GM23338 (cell line): ENCODE results near the gene ZNHIT1. TPM values are rescaled to one million over a fixed set of nuclear protein-coding genes. Genes with fewer than 3 reads are reported as not detected.

Source experiments
- ATAC-seq: fragments of 200-7000 bp; cut with Tn5 transposase; 3 replicates; pipeline ENCODE4 v1.9.1; 2020
- DNase-seq: peaks from one replicate; pipeline ENCODE4 v3.0.0-alpha.2; 2015; ENCODE audit warnings: low spot score
- H2AFZ ChIP-seq: fragments of 200-600 bp; sonication (generic); 2 replicates; pipeline ENCODE4 v1.8.0; 2016; ENCODE audit warnings: antibody characterized with exemption, mild to moderate bottlenecking, moderate library complexity
- H3F3A ChIP-seq: fragments of 200-600 bp; sonication (generic); replicated peaks from 2 replicates; pipeline ENCODE4 v1.8.0; 2017; ENCODE audit warnings: antibody characterized with exemption, mixed run types, low read depth
- H3K27ac ChIP-seq: fragments of 200-600 bp; sonication (generic); 2 replicates; pipeline ENCODE4 v1.6.1; 2016; ENCODE audit warnings: low read depth
- H3K27me3 ChIP-seq: fragments of 200-600 bp; sonication (generic); 2 replicates; pipeline ENCODE4 v1.8.0; 2016; ENCODE audit warnings: mild to moderate bottlenecking, mixed run types, moderate library complexity; ENCODE audit not compliant: insufficient read depth
- H3K36me3 ChIP-seq: fragments of 200-600 bp; sonication (generic); 2 replicates; pipeline ENCODE4 v1.8.0; 2016; ENCODE audit warnings: mild to moderate bottlenecking; ENCODE audit not compliant: insufficient read depth
- H3K4me1 ChIP-seq: fragments of 200-600 bp; sonication (generic); 2 replicates; pipeline ENCODE4 v1.8.0; 2016; ENCODE audit warnings: mild to moderate bottlenecking, moderate library complexity; ENCODE audit not compliant: insufficient read depth
- H3K4me2 ChIP-seq: fragments of 200-600 bp; sonication (generic); 2 replicates; pipeline ENCODE4 v1.7.1; 2017; ENCODE audit warnings: mixed run types
- H3K4me3 ChIP-seq: fragments of 200-600 bp; sonication (generic); 2 replicates; pipeline ENCODE4 v1.6.1; 2016; ENCODE audit warnings: mixed run types
- H3K79me2 ChIP-seq: fragments of 200-600 bp; sonication (generic); replicated peaks from 2 replicates; pipeline ENCODE4 v1.8.0; 2017; ENCODE audit warnings: mild to moderate bottlenecking; ENCODE audit not compliant: insufficient read depth
- H3K9me2 ChIP-seq: fragments of 200-600 bp; sonication (generic); 2 replicates; pipeline ENCODE4 v1.8.0; 2017; ENCODE audit not compliant: insufficient read depth
- H4K20me1 ChIP-seq: fragments of 200-600 bp; sonication (generic); replicated peaks from 2 replicates; pipeline ENCODE4 v1.8.0; 2017; ENCODE audit warnings: mild to moderate bottlenecking; ENCODE audit not compliant: insufficient read depth
- H3K27ac Mint-ChIP-seq: 2 replicates; pipeline ENCODE4 v1.8.0; 2020; ENCODE audit warnings: inconsistent platforms, mild to moderate bottlenecking, moderate library complexity, mixed read lengths
- H3K27me3 Mint-ChIP-seq: 3 replicates; pipeline ENCODE4 v1.8.0; 2022; ENCODE audit warnings: low read depth, mild to moderate bottlenecking, moderate library complexity, mixed read lengths, inconsistent platforms; ENCODE audit not compliant: insufficient read depth, poor library complexity
- H3K36me3 Mint-ChIP-seq: 3 replicates; pipeline ENCODE4 v1.8.0; 2021; ENCODE audit warnings: low read depth, mild to moderate bottlenecking, inconsistent platforms, moderate library complexity, mixed read lengths
- H3K4me1 Mint-ChIP-seq: 3 replicates; pipeline ENCODE4 v1.8.0; 2020; ENCODE audit warnings: mild to moderate bottlenecking, inconsistent platforms, mixed read lengths
- H3K4me3 Mint-ChIP-seq: 3 replicates; pipeline ENCODE4 v1.8.0; 2021; ENCODE audit warnings: moderate library complexity, mild to moderate bottlenecking, inconsistent platforms, mixed read lengths
- H3K9me3 Mint-ChIP-seq: 3 replicates; pipeline ENCODE4 v1.8.0; 2020; ENCODE audit warnings: moderate library complexity, mild to moderate bottlenecking, inconsistent platforms, mixed read lengths
- CREB1 ChIP-seq: fragments of 250-450 bp; sonication (Bioruptor Pico); IDR thresholded peaks from 2 replicates; pipeline ENCODE4 v1.5.0; 2020; ENCODE audit warnings: low read depth, mild to moderate bottlenecking, moderate library complexity
- CTCF ChIP-seq, 2 experiments: fragments of 200-600 bp in 1 of 2; sonication (generic) in 1 of 2; conservative IDR thresholded peaks; 2 replicates each; pipeline versions ENCODE4 v1.5.1 to v1.6.1; 2016 to 2017; ENCODE audit warnings: antibody characterized with exemption in 2 of 2, low read depth in 2 of 2, mild to moderate bottlenecking in 2 of 2, moderate library complexity in 1 of 2
- ETS1 ChIP-seq: IDR thresholded peaks from 2 replicates; pipeline ENCODE4 v1.6.1; 2016; ENCODE audit warnings: antibody characterized with exemption
- EZH2 ChIP-seq: fragments of 200-600 bp; sonication (generic); IDR thresholded peaks from one replicate; pipeline ENCODE4 v1.8.0; 2017; ENCODE audit warnings: antibody characterized with exemption, mild to moderate bottlenecking, low read depth; ENCODE audit not compliant: unreplicated experiment
- EZH2phosphoT487 ChIP-seq: fragments of 200-600 bp; sonication (generic); IDR thresholded peaks from one replicate; pipeline ENCODE4 v1.8.1; 2018; ENCODE audit warnings: antibody characterized with exemption; ENCODE audit not compliant: unreplicated experiment
- JUNB ChIP-seq: IDR thresholded peaks from one replicate; pipeline ENCODE4 v1.6.1; 2016; ENCODE audit warnings: antibody characterized with exemption; ENCODE audit not compliant: unreplicated experiment
- NANOG ChIP-seq: IDR thresholded peaks from 2 replicates; pipeline ENCODE4 v1.6.1; 2016; ENCODE audit warnings: antibody characterized with exemption, borderline replicate concordance
- POLR2AphosphoS5 ChIP-seq: IDR thresholded peaks from 2 replicates; pipeline ENCODE4 v1.6.1; 2016; ENCODE audit warnings: antibody characterized with exemption, low read depth
- REST ChIP-seq: IDR thresholded peaks from one replicate; pipeline ENCODE4 v1.6.1; 2018; ENCODE audit warnings: antibody characterized with exemption; ENCODE audit not compliant: unreplicated experiment
- ZNF114 ChIP-seq: fragments of 250-450 bp; sonication (Bioruptor Pico); IDR thresholded peaks from 2 replicates; pipeline ENCODE4 v1.5.0; 2020; ENCODE audit warnings: mild to moderate bottlenecking, moderate library complexity
- ZNF331 ChIP-seq: fragments of 250-450 bp; sonication (Bioruptor Pico); IDR thresholded peaks from 2 replicates; pipeline ENCODE4 v1.5.0; 2020; ENCODE audit warnings: low read depth, mild to moderate bottlenecking, moderate library complexity
- ZNF462 ChIP-seq: fragments of 250-450 bp; sonication (Bioruptor Pico); IDR thresholded peaks from 2 replicates; pipeline ENCODE4 v1.5.0; 2020; ENCODE audit warnings: mild to moderate bottlenecking, moderate library complexity
- long read RNA-seq: library from polyadenylated mRNA; unstranded; transcript quantifications from one replicate; pipeline ENCODE4 v2.0.0, GENCODE V29; 2020; ENCODE audit not compliant: unreplicated experiment
- polyA plus RNA-seq: library from polyadenylated mRNA; unstranded; fragments of >200 nt; fragmentation: Nextera tagmentation; extraction: Ambion mirVana; gene quantifications from 2 replicates; pipeline ENCODE4 v1.2.1, GENCODE V29; 2016
- total RNA-seq: library from RNA; depleted of rRNA; stranded (reverse); fragments of >200 nt; shearing (Covaris generic); gene quantifications from 2 replicates; pipeline ENCODE4 v1.2.3, GENCODE V29; 2014; rRNA removed

ZNHIT1 gene
- 61.9 and 64.6 TPM in 2 replicates for total RNA-seq
- polyA plus RNA-seq: 113 and 136 TPM in 2 replicates
- long read RNA-seq, transcript ZNHIT1-201 (5 exons, 1,225 nt): major isoform, 116 of 131 reads
- long read RNA-seq, transcript ZNHIT1-203 (4 exons, 2,898 nt): minor isoform, 9 of 131 reads
- long read RNA-seq, partial matches to known transcripts: 0 of 131 reads
- long read RNA-seq, other reads (novel, unspliced or antisense): 6 of 131 reads

GRCh38 chr7:101217388-101218235 lies at the start of gene ZNHIT1, which contains the start of gene PLOD3:
Gene ZNHIT1, plus strand, starts transcription at chr7:101218165. Its CDS starts 31 bp downstream, at chr7:101218196.
Gene PLOD3, minus strand, starts transcription at chr7:101217581. Its CDS starts 307 bp downstream, at chr7:101217274.
- H3K4me2 ChIP-seq: peak within 1 kb of the TSS; percentile 80
- TF ChIP-seq POLR2AphosphoS5 (peak; percentile 60), EZH2 (no peak), CREB1 (CRISPR knock-in tag) (peak; percentile 74), NANOG (no peak), ZNF462 (CRISPR knock-in tag) (no peak), EZH2phosphoT487 (no peak), CTCF (conservative IDR thresholded peaks at IDR 0.05; ENCODE audit: low read depth in 2 of 2) (peak in 1 of 2 experiments; percentile 50; a peak in 2 of 4 replicates), REST (no peak), ZNF331 (no peak), JUNB (no peak), ZNF114 (CRISPR knock-in tag) (no peak), ETS1 (peak; percentile 78)

More at GRCh38 chr7:101217388-101218235, at the start of gene ZNHIT1, which contains the start of gene PLOD3:
- Histone ChIP-seq H3K4me3 (peak within 1 kb of the TSS; percentile 64), H3K27me3 (no peaks in the 10 kb centered on the region), H4K20me1 (0 out of 2 replicates have a peak, but pooled peaks cover 4% of the 10 kb centered on the region), H3K79me2 (peaks cover 32% of the 10 kb centered on the region), H3K9me2 (no peaks in the 10 kb centered on the region), H2AFZ (peak within 1 kb of the TSS; percentile 66; the same call in 1 of the 2 replicates), H3K4me1 (peaks cover 12% of the 10 kb centered on the region), H3K27ac (no peak within 1 kb of the TSS), H3F3A (0 out of 2 replicates have a peak, but pooled peaks cover 3% of the 10 kb centered on the region), H3K36me3 (no peaks in the 10 kb centered on the region)
- Mint-ChIP-seq H3K9me3 (no peaks in the 10 kb centered on the region), H3K36me3 (peaks cover 10% of the 10 kb centered on the region), H3K27me3 (peaks cover 17% of the 10 kb centered on the region), H3K4me1 (peaks cover 24% of the 10 kb centered on the region), H3K4me3 (peak within 1 kb of the TSS; percentile 97), H3K27ac (peak within 1 kb of the TSS; percentile 90)
- DNase-seq (peak; percentile 100), ATAC-seq (peak; percentile 90)
